Esophagus (tissue), 2 donors: ENCODE measurements around the gene AGBL1. TPM values are rescaled to one million over a fixed set of nuclear protein-coding genes. Genes with fewer than 3 reads are reported as not detected.
"Not testable (repeated sequence)": the region's sequence is repeated elsewhere in the genome, so short reads cannot be mapped to it uniquely, and the experiment has no call there.

ENCODE experiments used
- H3K27ac ChIP-seq, 2 donors: one replicate each; pipeline ENCODE4 v1.5.1; 2013; ENCODE audit warnings: low read depth in 2 of 2, mild to moderate bottlenecking in 2 of 2, inconsistent platforms in 1 of 2, low read length in 1 of 2, moderate library complexity in 1 of 2
- H3K27me3 ChIP-seq, 2 donors: one replicate each; pipeline ENCODE4 v1.6.1; 2013; ENCODE audit warnings: low read length in 2 of 2, control low read depth in 1 of 2, mild to moderate bottlenecking in 1 of 2; ENCODE audit not compliant: insufficient read depth in 2 of 2, control insufficient read depth in 1 of 2
- H3K36me3 ChIP-seq, 2 donors: one replicate each; pipeline ENCODE4 v1.6.1; 2013; ENCODE audit warnings: low read length in 1 of 2; ENCODE audit not compliant: control insufficient read depth in 2 of 2, insufficient read depth in 2 of 2
- H3K4me1 ChIP-seq, 2 donors: one replicate each; pipeline ENCODE4 v1.6.1; 2013; ENCODE audit warnings: low read length in 1 of 2; ENCODE audit not compliant: control insufficient read depth in 2 of 2, insufficient read depth in 2 of 2
- H3K4me3 ChIP-seq, 2 donors: one replicate each; pipeline ENCODE4 v1.5.1; 2013; ENCODE audit warnings: low read length in 2 of 2, mild to moderate bottlenecking in 2 of 2, low read depth in 1 of 2, moderate library complexity in 1 of 2
- H3K9me3 ChIP-seq, 2 donors: one replicate each; pipeline ENCODE4 v1.6.1; 2013; ENCODE audit warnings: mild to moderate bottlenecking in 2 of 2, low read depth in 1 of 2, low read length in 1 of 2, moderate library complexity in 1 of 2; ENCODE audit not compliant: control insufficient read depth in 2 of 2, insufficient read depth in 1 of 2
- WGBS, 2 donors: extraction: QIAGEN DNeasy Blood & Tissue Kit; methylation state at CpG; one replicate each; pipeline ENCODE4 v1.1.7; 2013; 5-methylcytosine and 5-hydroxymethylcytosine counted together
- polyA plus RNA-seq, 2 donors: library from polyadenylated mRNA; stranded (reverse); fragments of 200-250 nt; gene quantifications; one replicate each; pipeline ENCODE4 v1.2.3, GENCODE V29; 2013
- donor health status: healthy with polysubstance abuse.
- donor health status: Bipolar disorder and iron deficiency.

Gene AGBL1
- polyA plus RNA-seq, 2 donors: 0.01 TPM; not detected in 1

- Histone ChIP-seq H3K4me1 (no peaks in the 10 kb centered on the region), H3K27me3 (peaks cover 0 to under 1% of the 10 kb centered on the region in 2 donors)
- WGBS, 2 donors: 58 to 65% methylated on average over 3 of the region's 3 CpGs
Observed at GRCh38 chr15:87038404-87038803, 958.7 kb downstream of the AGBL1 start.

GRCh38 chr15:87042619-87043018, 962.9 kb downstream of the AGBL1 start:
- H3K4me1 ChIP-seq, H3K36me3 ChIP-seq, H3K27ac ChIP-seq, H3K9me3 ChIP-seq, H3K4me3 ChIP-seq, H3K27me3 ChIP-seq: not testable (repeated sequence)
- 83 to 91% methylated on average over 4 of the region's 4 CpGs for WGBS, 2 donors

More at GRCh38 chr15:87038404-87038803, 958.7 kb downstream of the AGBL1 start:
- H3K27ac ChIP-seq: no peak overlapping the region
- no peaks in the 10 kb centered on the region for H3K36me3 ChIP-seq
- no peak overlapping the region for H3K4me3 ChIP-seq
- H3K9me3 ChIP-seq: no peaks in the 10 kb centered on the region

GRCh38 chr15:87045746-87046145, 966.1 kb downstream of the AGBL1 start:
- WGBS, 2 donors: 54% methylated on average over 1 of the region's 1 CpG
- no peak overlapping the region for H3K27ac ChIP-seq
- H3K27me3 ChIP-seq: peaks cover 0 to 3% of the 10 kb centered on the region in 2 donors
- no peaks in the 10 kb centered on the region for H3K36me3 ChIP-seq
- H3K9me3 ChIP-seq: no peaks in the 10 kb centered on the region
- H3K4me3 ChIP-seq: no peak overlapping the region
- H3K4me1 ChIP-seq: no peaks in the 10 kb centered on the region

GRCh38 chr15:87047203-87047965, 967.7 kb downstream of the AGBL1 start:
- Histone ChIP-seq H3K4me1 (no peaks in the 10 kb centered on the region), H3K9me3 (no peaks in the 10 kb centered on the region), H3K36me3 (no peaks in the 10 kb centered on the region), H3K4me3 (no peak overlapping the region), H3K27ac (no peak overlapping the region), H3K27me3 (peaks cover 0 to 3% of the 10 kb centered on the region in 2 donors)
- 36 to 38% methylated on average over 4 of the region's 4 CpGs for WGBS, 2 donors
